Sciatic nerve (tissue), 2 donors: ENCODE measurements around the gene TRAIP. TPM values are rescaled to one million over a fixed set of nuclear protein-coding genes. Genes with fewer than 3 reads are reported as not detected.

Experiments used
- ATAC-seq: fragments of 200-7000 bp; cut with Tn5 transposase; one replicate; pipeline ENCODE4 v1.9.1; 2020; ENCODE audit warnings: mild to moderate bottlenecking, moderate library complexity
- DNase-seq: peaks from one replicate; pipeline ENCODE4 v3.0.0-alpha.2; 2020; ENCODE audit warnings: low spot score
- intact Hi-C: fragments of 100-400 bp; cut with DNase I; formaldehyde crosslinking; loops from one replicate; pipeline ENCODE4 v1.14.2; 2022
- total RNA-seq: library from RNA; stranded (reverse); fragmentation: NEBNext Ultra II Directional; extraction: Animal tissue kit (Norgen Biotek cat#: 25700); gene quantifications from one replicate; pipeline ENCODE4 v1.2.1, GENCODE V29; 2021
- donor health status: DM: no; HTN: no; CAD: no.
- donor health status: DM: no; HTN: no; CAD: no.

TRAIP gene
- total RNA-seq, 1 donor from 2014 or later, result 4.2 TPM

DNA sequence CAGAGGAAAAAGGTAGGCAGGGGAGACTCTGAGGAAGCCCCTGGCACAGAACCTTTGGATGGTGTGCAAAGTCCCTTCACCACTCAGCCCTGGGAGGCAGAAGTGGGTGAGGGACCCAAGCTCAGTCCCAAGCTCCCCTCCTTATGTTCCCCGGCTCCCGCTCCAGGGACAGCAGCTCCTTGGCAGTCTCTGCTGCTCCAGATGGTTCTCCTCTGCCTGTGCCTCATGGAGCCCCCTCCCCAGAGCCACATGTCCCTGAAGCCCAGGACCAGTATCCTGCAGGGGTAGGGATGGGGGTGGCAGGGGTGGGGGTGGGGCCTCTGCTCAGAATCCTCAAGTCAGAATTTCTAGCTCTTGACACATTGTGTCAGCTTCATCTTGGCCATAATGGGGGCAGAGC, 21.4 kb upstream of the TRAIP start:
- intact Hi-C loops, result no loop called here
- no peak for ATAC-seq
- DNase-seq, result no peak

DNA sequence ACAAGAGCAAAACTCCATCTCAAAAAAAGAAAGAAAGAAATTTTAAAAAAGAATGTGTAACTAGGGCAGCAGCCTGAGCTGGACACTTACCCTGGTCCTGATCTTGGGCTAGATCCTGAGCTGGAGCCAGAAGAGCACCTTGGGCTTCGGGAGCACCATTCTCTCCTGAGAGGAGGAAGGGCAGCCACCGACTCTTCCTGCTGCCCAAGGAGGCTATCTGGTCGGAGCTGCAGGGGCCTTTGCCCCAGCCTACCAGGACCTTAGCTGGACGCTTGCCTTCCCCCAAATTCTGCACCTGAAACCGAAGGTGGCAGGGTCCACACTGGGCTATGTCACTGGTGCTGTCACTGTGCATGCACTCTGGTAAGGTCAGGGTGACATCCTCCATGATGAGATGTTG, 20.2 kb upstream of the TRAIP start:
- DNase-seq, result no peak
- intact Hi-C loops, result no loop called here
- no peak for ATAC-seq

GRCh38 chr3:49873623-49874022, 17.3 kb upstream of the TRAIP start:
- DNase-seq, result no peak
- intact Hi-C loops, result no loop called here
- no peak for ATAC-seq

- no peak for ATAC-seq
- no peak for DNase-seq
- intact Hi-C loops, result no loop called here
Measured at GRCh38 chr3:49872801-49873281, 16.5 kb upstream of the TRAIP start.

- DNase-seq (no peak), ATAC-seq (no peak)
- intact Hi-C loops, result no loop called here
Measured at GRCh38 chr3:49871531-49872153, 15.3 kb upstream of the TRAIP start.

- DNase-seq (no peak), ATAC-seq (no peak)
- intact Hi-C loops, result no loop called here
Measured at GRCh38 chr3:49869525-49870126, 13.3 kb upstream of the TRAIP start, which contains the start of gene CAMKV. TSS of gene CAMKV (minus strand) at chr3:49869906. CDS start at chr3:49862388, 7,518 bp downstream.

- intact Hi-C loops, result no loop called here
- DNase-seq (no peak), ATAC-seq (no peak)
Measured at GRCh38 chr3:49868862-49869466, 12.6 kb upstream of the TRAIP start.

GRCh38 chr3:49867871-49868321, 11.5 kb upstream of the TRAIP start:
- intact Hi-C loops, result no loop called here
- DNase-seq, result no peak
- ATAC-seq, result peak; percentile 60

DNA sequence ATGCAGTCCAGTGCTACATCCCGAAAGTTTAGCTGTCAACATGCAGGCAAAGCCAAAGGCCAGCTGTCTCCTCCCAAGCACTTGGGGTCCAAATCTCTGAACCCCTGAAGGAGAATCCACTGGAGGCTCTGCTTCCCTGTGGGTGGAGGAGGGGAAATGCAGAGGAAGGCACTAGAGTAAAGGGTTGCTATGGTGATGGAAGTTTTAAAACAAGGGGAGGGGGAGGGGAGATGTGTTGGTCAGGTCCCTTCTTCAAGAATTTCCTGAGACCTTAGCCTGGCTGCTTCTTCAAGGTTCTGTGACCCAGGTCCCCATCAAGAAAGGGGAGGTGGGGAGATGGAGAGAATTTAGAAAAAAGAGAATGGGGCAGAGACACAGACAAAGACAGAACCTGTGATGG, 11.0 kb upstream of the TRAIP start:
- DNase-seq (no peak), ATAC-seq (no peak)
- intact Hi-C loops, result no loop called here

DNA sequence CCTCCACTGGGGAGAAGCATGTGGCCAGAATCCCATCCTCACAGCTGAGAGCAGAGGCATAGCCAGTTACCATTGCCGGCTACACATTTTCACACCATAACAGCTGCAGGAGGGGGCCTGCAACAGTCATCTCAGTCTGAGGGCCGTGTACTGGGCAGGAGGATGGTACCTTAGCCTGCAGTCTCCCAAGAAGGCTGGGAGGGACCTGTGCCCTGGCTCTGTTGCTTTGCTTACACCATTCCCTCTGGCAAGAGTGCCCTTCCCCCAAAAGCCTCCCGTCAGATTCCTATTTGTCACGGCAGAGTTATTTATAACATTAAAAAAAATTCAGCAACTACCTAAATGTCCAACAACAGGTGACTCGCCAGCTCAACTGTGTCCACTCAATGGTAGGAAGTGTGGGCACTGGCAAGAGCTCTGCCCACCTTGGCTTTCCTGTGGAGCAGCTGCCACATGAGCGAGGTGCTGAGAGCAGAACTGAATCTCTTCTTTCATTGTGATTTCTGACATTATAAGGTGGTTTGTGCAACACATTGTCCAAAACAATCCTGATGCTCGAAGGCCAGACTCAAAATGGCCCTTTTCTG, 8.9 kb upstream of the TRAIP start:
- DNase-seq, result no peak
- no peak for ATAC-seq
- intact Hi-C loops, result no loop called here

- no peak for DNase-seq
- intact Hi-C loops, result no loop called here
- no peak for ATAC-seq
Measured at GRCh38 chr3:49864505-49864904, 8.1 kb upstream of the TRAIP start.

DNA sequence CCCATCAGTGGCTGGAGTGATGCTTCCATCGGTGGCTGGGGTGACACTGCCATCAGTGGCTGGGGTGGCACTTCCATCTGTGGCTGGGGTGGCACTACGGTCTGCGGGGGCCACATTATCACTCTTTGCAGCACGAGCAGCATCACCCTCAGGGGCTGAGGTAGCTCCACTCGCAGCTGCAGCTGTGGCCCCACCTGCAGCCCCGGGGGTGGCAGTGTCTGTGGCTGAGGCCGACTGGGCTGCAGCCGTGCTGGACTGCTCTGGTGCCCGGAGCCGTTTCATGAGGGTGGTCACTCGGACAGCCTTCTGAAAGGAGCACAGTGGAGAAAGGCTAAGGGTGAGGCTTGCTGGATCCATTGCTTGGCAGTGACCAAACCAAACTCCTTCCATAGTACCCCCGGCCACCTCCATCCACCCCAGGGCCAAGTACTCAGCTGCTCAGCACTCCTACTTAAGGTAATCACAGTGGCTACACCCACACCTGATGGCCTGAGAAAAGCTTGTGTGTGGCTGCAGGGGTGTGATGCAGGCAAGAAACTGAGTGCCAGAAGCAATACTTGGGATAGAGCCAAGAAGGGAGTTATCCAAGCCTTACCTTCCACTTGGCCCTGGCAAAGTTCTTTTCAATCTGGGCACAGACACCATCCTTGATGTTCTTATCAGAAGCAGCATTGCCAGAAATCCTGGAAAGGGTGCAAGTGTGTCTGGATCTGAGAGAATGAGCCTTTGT, 3.4 kb upstream of the TRAIP start:
- intact Hi-C loops, result loop anchor here (1.0 kb wide), 1 partner anchor 64 kb away; no protein-coding TSS in a partner anchor
- ATAC-seq (no peak), DNase-seq (no peak)

DNA sequence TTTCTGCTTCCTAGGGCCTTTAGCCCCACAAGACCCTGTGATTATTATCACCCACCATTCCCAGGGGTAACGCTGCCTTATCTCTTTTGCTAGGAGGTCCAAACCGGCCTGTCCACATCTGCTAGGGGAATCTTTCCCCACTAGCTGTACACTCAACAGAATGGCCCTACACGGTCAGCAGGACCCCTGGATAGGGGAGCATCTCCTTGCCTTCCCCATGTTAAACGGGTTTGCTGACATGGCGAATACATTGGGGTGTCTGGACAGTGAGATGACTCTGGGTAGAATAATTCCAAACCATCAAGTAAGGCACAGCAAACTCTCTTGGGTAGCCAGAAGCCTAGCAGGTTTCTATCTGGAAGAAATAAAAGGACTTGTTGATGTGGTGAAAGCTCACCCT, 702 bp downstream of the TRAIP start:
- DNase-seq (no peak), ATAC-seq (no peak)
- intact Hi-C loops, result no loop called here

- DNase-seq, result no peak
- no peak for ATAC-seq
- intact Hi-C loops, result no loop called here
Measured at GRCh38 chr3:49845694-49846093, 10.7 kb downstream of the TRAIP start.

GRCh38 chr3:49844464-49845183, 11.7 kb downstream of the TRAIP start:
- DNase-seq, result no peak
- intact Hi-C loops, result no loop called here
- ATAC-seq, result no peak

GRCh38 chr3:49842843-49843517, 13.4 kb downstream of the TRAIP start:
- intact Hi-C loops, result no loop called here
- ATAC-seq (no peak), DNase-seq (no peak)

DNA sequence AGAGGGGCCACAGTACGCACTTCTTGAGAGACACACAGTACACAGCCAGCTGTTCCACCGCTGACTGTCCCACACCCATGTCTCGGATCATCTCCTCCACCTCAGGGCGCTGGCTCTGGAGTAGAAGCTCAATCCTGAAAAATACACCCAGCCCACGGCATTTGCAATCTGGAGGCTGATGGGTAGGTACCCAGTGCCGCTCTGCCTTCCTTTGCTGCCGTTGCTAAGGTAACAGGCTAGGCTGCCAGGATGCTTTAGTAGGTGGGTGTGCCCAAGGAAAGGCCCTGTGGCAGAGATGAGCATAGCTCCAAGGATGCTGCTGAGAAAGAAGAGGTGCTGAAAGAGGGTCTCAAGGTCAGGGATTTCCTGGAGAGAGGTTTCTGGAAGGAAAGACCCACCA, 14.6 kb downstream of the TRAIP start:
- DNase-seq, result no peak
- intact Hi-C loops, result no loop called here
- no peak for ATAC-seq

DNA sequence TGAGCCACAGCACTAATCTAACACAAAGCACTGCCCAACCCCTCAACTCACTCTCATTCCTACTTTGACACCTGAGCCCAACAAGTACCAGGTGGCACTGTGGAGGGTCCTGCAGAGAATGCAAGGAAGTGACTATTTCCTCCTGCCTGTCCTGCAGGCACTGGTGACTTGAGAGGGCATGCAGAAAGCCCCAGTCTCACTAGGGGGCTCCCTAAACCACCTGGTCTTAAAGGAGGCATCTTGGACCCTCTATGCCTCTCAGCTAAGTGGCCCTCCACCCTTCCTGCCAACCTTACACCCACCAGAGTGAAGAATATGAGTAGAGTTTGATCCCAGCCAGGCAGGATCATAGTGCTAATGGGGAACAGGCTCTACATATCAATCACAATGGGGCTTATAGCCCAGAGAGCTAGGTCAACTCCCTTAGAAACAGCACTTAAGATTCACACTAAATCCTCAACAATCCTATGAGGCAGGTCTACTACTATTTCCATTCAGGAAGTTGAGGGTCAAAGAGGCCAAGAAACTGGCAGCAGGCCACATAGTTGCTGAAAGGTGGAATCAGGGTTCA, 15.2 kb downstream of the TRAIP start:
- ATAC-seq (no peak), DNase-seq (no peak)
- intact Hi-C loops, result no loop called here
